NCI-H187 (cell line): Measurements from ENCODE around the gene FIBCD1.
"Not testable (repeated sequence)": the region's sequence is repeated elsewhere in the genome, so short reads cannot be mapped to it uniquely, and the experiment has no call there.

Source experiments
- DNase-seq, 2 experiments: peaks; one replicate each; lab custom pipeline; 2025; lab: John Stamatoyannopoulos, UW

Gene FIBCD1

GRCh38 chr9:130973686-130974281 is 34.7 kb upstream of the FIBCD1 start:
- no peak for DNase-seq

GRCh38 chr9:130972957-130973685 is 34.1 kb upstream of the FIBCD1 start:
- DNase-seq: no peak

DNA sequence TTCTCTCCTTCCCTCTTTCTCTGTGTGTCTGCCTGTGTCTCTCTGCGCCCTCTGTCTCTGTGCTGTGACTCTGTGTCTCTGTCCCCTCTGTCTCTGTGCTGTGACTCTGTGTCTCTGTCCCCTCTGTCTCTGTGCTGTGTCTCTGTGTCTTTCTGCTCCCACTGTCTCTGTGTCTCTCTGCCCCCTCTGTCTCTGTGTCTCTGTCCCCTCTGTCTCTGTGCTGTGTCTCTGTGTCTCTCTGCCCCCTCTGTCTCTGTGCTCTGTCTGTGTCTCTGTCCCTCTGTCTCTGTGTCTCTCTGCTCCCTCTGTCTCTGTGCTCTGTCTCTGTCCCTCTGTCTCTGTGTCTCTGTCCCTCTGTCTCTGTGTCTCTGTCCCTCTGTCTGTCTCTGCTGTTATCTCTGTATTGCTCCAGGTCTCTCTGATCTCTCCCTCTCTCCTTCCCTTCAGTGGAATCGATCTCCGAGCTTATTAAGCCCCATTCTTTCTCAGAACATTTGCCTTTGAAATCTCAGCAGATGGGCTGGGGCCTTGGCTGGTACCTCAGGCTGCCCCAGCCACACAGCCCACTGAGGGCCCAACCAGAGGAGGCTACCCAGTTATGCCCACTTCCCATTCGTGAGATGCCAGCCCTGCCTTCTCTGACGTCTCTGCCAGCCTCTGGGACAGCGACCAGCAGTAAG is 33.4 kb upstream of the FIBCD1 start:
- no peak for DNase-seq

DNA sequence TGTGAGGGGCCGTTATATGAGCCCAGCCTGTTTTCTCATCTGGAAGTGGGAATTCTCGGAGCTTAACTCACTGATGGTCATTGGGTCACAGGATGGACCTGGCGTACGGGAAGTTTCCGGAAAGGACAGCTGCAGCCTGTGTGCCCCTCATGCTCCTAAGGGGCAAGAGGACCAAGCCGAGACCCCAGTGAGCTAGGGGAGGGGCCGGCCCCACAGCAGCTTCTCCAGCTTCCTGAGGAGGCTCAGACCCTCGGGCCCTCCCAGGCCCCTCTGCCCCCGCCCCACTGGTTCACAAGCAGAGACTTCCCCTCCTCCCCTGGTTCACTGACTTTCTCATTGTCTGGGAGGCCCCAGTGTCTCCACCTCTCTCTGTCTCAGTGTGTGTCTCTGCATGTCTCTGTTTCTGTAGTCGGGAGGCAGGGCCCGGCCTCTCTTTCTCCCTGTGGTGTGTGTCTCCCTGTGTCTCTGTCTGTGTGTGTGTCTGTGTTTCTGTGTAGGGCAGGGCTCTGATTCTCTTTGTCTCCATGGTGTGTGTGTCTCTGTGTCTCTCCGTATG is 32.3 kb upstream of the FIBCD1 start:
- no peak for DNase-seq

DNA sequence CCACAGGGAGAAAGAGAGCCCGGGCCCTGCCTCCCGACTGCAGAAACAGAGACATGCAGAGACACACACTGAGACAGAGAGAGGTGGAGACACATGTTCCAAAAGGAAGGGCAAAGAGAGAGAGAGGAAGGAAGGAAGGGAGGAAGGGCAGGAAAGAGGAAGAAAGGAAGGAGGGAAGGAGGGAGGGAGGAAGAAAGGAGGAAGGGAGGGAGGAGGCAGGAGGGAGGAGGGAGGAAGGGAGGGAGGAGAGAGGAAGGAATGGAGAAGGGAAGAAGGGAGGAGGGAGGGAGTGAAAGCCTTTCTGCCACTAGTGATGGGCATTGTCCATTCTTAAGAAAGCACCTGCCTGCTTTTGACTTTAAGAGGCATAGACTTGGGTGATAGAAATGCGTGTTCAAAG is 31.8 kb upstream of the FIBCD1 start:
- DNase-seq: no peak

- DNase-seq: no peak
Observed at GRCh38 chr9:130970052-130970451, 31.0 kb upstream of the FIBCD1 start.

GRCh38 chr9:130965680-130966079 is 26.6 kb upstream of the FIBCD1 start:
- no peak for DNase-seq

GRCh38 chr9:130963916-130964315 is 24.9 kb upstream of the FIBCD1 start:
- DNase-seq: no peak

DNA sequence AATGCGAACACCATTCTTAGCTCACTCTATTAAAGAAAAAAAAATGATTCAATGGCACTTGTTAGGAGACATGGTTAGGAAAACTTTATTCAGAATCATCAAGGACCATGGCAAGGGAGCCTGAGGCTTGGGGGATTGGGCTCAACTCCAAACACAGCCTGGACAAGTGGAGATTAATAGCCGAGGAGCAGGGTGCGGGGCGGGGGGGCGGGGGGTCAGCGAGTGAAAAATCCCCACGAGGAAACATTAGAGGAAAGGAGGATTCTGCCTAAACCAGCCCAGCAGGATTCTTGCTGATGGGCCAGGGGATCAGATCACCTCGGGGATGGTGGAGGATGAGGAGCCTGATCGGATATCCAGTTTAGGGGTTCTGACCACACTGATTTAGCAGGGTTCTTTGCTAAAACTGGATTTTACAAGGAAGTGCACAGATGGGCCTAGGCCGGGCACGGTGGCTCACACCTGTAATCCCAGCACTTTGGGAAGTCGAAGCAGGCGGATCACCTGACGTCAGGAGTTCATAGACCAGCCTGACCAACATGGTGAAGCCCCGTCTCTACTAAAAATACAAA is 24.4 kb upstream of the FIBCD1 start:
- DNase-seq: no peak

GRCh38 chr9:130962418-130963316 is 23.6 kb upstream of the FIBCD1 start:
- DNase-seq: no peak

DNA sequence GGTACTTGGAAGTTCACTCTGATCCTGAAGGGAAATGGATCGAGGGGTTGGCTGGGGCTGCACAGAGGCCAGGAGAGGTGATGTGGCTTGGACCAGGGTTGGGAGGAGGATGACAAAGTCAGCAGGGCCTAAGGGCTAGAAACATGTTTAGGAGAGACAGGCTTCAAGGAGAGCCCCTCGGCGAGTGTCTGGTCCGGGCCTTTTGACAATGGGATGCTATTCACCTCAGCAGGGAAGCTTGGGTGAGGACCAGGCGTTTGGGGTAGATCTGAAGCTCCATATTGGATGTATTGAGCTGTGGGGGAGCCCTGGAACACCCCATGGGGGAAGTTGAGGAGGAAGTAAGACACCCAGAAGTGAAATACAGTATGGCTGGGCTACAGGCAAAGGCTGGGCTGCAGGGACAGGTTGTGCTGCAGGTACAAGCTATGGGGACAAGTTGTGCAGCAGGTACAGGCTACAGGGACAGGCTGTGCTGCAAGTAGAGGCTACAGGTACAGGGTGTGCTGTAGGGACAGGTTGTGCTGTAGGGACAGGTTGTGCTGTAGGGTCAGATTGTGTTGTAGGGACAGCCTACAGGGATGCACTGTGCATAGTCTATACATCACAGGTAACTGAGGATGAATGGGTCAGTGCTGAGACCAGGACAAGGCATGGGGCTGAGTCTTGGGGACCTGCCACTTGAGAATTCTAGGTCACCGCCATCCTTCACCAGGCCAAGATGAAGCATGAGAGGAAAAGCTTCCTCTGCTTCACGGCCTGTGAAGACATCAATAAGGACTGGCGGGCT is 22.7 kb upstream of the FIBCD1 start:
- DNase-seq: no peak

DNA sequence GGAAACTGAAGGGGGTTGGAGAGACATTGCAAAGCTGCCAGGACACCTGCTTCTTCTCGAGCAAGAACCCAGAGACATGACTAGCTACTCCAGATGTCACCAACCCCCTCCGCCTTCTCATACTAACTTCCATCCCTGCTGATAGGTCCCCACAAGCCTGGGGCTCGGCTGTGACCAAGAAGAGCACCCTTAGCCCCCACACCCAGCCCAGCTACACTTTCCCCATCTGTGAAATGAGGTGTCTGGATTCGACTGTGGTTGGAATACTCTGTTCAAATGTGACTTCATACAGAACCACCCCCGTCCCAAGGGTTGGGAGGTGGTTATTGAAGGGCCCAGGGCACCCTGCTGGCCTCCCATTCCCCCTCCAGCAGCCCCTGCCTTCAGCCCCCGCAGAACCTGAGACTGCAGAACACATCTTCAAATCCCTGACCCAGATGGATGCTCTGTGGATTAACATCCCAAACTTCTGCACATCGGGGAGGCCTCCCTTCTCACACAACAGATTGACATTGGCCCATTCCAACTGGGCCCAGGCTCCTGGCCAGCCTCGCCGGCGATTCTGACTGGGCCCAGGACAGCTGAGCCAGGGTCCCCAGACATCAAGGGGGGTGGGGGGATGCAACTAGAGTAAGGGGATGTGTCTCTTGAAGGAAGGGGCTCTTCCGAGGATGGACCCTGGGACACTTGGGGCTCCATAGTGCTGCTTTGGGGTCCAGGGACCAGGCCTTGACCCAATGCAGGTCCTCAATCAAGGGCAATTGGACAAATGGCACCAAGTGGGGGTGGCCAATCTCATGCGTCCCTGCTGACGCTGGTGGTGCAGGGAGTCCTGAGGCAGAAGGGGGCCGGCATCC is 21.7 kb upstream of the FIBCD1 start:
- no peak for DNase-seq

GRCh38 chr9:130959809-130960334 is 20.8 kb upstream of the FIBCD1 start:
- DNase-seq: no peak

- not testable (repeated sequence) for DNase-seq
Observed at GRCh38 chr9:130958564-130958963, 19.5 kb upstream of the FIBCD1 start.

GRCh38 chr9:130957451-130958203 is 18.6 kb upstream of the FIBCD1 start:
- no peak for DNase-seq

GRCh38 chr9:130956636-130957450 is 17.8 kb upstream of the FIBCD1 start:
- DNase-seq: no peak

GRCh38 chr9:130955947-130956621 is 17.0 kb upstream of the FIBCD1 start:
- no peak for DNase-seq
